Measurements from ENCODE around the gene FMNL3. TPM values are rescaled to one million over a fixed set of nuclear protein-coding genes. Genes with fewer than 3 reads are reported as not detected.

Gene FMNL3, protein sequence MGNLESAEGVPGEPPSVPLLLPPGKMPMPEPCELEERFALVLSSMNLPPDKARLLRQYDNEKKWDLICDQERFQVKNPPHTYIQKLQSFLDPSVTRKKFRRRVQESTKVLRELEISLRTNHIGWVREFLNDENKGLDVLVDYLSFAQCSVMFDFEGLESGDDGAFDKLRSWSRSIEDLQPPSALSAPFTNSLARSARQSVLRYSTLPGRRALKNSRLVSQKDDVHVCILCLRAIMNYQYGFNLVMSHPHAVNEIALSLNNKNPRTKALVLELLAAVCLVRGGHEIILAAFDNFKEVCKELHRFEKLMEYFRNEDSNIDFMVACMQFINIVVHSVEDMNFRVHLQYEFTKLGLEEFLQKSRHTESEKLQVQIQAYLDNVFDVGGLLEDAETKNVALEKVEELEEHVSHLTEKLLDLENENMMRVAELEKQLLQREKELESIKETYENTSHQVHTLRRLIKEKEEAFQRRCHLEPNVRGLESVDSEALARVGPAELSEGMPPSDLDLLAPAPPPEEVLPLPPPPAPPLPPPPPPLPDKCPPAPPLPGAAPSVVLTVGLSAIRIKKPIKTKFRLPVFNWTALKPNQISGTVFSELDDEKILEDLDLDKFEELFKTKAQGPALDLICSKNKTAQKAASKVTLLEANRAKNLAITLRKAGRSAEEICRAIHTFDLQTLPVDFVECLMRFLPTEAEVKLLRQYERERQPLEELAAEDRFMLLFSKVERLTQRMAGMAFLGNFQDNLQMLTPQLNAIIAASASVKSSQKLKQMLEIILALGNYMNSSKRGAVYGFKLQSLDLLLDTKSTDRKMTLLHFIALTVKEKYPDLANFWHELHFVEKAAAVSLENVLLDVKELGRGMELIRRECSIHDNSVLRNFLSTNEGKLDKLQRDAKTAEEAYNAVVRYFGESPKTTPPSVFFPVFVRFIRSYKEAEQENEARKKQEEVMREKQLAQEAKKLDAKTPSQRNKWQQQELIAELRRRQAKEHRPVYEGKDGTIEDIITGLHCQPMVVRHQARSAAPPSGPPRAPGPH
- 1.3 to 2.0 TPM (median 1.7 TPM) in 5 replicates for total RNA-seq (2022; extraction: Qiagen RNA extraction)

DNA sequence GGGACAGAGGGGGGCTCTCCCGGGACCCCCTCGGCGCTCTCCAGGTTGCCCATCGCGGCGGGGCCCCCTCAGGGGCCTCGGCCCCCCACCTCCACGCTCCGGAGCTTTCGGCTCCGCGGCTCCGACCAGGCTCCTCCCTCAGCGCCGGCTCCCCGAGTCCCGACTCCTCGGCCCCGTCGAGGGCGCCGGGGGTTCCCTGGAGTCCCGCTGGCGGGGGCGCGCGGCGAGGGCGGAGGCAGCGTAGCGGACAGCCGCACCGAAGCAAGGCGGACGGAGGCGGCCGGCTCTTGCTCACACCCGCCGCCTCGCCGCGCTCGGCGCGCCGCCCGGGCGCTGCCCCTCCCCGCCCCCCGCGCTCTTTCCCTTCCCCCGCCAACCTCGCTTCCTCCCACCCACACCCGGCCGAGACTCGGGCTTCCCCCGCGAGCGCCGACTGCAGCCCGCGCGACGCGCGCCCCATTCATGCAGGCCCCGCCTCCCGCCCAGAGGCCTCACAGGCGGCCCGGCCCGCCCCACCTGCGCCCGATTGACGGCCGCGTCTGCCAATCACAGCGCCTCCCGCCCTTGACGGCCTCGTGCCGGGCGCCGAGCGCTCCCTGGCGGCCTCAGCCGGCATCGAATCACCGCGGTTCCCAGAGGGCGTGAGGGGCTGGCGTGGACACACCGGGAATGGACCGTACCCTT, at the start of gene FMNL3:
TSS of gene FMNL3 (minus strand) at position 278 of the 684 bp plus-strand sequence. CDS start at position 53, 225 bp downstream.

DNA sequence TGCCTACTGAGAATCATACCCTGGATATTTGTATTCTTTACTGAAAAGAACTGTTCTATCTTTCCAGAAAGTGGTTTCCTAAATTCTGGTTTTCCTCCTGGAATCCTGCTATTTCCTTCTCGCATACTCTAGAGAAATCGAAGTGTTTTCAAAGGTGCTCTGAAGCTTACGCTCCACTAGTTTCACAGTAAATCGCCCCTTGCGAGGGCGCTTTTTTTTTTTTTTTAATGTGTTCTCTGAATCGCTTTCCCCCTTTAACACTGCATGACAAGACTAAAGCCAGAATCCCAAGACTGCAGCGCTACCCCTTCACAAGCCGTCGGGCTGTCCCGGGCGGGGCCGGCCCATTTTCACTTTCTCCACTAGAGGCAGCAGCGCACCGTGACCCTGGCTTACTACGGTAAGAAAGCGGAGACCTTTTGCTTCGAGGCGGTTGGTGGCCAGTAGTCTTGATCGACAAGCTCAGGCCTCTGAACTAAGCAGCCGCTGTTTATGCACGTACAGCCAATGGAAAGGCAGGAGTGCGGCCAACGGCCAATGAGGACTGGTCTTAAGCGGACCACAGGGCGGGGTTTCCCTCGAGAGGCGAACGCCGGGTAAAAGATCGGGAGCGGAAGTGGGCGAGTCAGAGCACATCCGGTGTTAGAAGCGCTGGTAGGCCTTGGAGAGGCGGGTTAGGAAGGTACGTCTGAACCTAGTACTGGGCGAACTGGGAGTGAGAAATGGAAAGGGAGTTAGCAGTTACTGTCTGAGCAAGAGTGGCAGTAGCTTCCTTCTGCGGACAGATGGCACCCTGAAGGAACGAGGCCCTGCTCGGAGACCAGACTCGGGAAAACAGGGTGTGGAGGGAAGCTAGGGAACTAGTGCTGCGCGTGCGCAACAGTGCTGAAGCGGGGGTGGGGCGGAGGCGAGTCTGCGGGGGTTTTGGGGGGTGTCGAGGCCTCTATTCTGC, 34.0 kb upstream of the FMNL3 start, which contains the start of gene TMBIM6:
TSS of gene TMBIM6 (plus strand) at position 628 of the 952 bp plus-strand sequence. CDS start 10,937 bp downstream, outside the sequence.

DNA sequence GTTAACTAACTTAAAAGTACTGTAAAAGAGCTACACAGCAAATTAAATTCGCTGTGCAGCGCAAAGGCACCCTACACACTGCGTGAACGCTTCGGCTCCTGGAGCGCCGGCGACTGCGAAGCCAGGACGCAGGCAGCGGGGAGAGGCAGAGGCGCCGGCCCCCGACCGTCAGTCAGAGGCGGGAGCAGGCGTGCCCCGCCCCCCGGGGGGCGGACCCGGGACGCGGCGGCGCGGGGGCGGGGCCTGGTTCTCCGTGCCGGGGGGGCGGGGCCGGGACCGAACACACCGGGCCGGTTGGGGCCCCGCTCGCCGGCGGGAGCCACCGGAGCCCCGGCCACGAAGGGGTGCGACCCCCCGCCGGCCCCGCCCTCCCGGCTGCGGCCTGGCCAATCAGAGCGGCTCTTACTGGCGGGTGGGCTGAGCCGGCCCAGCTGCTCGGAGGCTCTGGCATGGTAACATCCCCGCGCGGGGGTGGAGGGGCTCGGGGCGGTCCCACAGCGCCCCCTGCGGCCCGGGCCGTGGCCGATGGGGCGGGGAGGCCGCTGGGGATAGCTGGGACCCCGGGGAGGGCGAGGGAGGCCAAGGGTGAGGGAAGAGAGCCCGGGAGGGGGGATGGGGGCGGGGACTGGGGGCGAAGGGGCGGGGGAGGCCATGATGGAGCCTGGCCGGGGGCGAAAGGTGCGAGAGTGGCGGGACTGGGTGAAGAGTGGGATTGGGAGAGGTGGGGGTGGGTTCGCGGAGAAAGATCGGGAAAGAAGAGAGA, 83.9 kb downstream of the FMNL3 start, which contains the start of gene PRPF40B:
TSS of gene PRPF40B (plus strand) at position 420 of the 763 bp plus-strand sequence. CDS start at position 450, 30 bp downstream.

DNA sequence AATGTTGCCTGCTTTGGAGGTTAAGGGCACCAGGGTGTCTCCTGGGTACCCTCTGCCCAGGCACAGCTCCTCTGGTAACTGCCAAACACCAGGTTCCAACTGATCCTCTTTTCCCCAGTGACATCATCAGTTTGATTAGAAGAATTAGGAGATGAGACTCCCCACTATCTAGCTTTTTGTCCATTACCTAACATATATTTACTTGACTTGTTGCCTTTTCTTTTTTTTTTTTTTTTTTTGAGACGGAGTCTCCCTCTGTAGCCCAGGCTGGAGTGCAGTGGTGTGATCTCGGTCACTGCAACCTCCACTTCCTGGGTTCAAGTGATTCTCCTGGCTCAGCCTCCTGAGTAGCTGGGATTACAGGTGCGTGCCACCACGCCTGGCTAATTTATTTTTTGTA, 101.7 kb downstream of the FMNL3 start, which contains the start of gene FAM186B:
TSS of gene FAM186B (minus strand) at position 101 of the 400 bp plus-strand sequence. CDS start 162 bp downstream, outside the sequence.

Other genes with a start within 250 kb of the FMNL3 start
- gene KCNH3, start 168.4 kb downstream of the FMNL3 start, total RNA-seq (2022; extraction: Qiagen RNA extraction): 1.5 to 2.6 TPM (median 2.3 TPM) in 5 replicates
- gene MCRS1, start 139.3 kb downstream of the FMNL3 start, total RNA-seq (2022; extraction: Qiagen RNA extraction): 54.3 to 69.9 TPM (median 65.4 TPM) in 5 replicates
- 0.07 to 0.23 TPM (median 0.15 TPM) in 5 replicates for gene FAM186B, start 101.8 kb downstream of the FMNL3 start, total RNA-seq (2022; extraction: Qiagen RNA extraction)
- 4.5 to 7.4 TPM (median 6.5 TPM) in 5 replicates for gene PRPF40B, start 83.8 kb downstream of the FMNL3 start, total RNA-seq (2022; extraction: Qiagen RNA extraction)
- 403 to 535 TPM (median 489 TPM) in 5 replicates for gene TMBIM6, start 34.2 kb upstream of the FMNL3 start, total RNA-seq (2022; extraction: Qiagen RNA extraction)
- 6.6 to 9.3 TPM (median 8.5 TPM) in 5 replicates for gene NCKAP5L, start 121.0 kb upstream of the FMNL3 start, total RNA-seq (2022; extraction: Qiagen RNA extraction)
- gene BCDIN3D, start 135.7 kb upstream of the FMNL3 start, total RNA-seq (2022; extraction: Qiagen RNA extraction): 3.7 to 4.3 TPM (median 4.0 TPM) in 5 replicates
- not detected in 5 replicates for gene FAIM2, start 196.5 kb upstream of the FMNL3 start, total RNA-seq (2022; extraction: Qiagen RNA extraction)
- not detected in 5 replicates for gene AQP2, start 243.3 kb upstream of the FMNL3 start, total RNA-seq (2022; extraction: Qiagen RNA extraction)

Measured in A549 treated with Mapracorat at 1 μM for 4 hours (cell line).